ENCODE data around the gene UPF3A. TPM values are rescaled to one million over a fixed set of nuclear protein-coding genes. Genes with fewer than 3 reads are reported as not detected.

Gene UPF3A
- total and polyA plus RNA-seq, 2 experiments from 2014 or later: 45.0 to 174 TPM

DNA sequence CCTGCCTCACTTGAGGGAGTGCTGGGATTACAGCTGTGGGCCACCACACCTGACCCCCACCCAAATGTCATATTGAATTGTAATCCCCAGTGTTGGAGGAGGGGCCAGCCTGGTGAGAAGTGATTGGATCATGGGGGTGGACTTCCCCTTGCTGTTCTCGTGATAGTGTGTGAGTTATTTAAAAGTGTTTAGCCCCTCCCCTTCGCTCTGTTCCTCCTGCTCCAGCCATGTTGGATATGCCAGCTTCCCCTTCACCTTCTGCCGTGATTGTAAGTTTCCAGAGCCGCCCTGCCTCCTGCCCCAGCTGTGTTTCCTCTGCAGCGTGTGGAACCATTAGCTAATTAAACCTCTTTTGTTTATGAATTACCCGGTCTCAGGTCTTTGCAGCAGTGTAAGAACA lies 46.6 kb downstream of the UPF3A start:
- Mint-ChIP-seq H3K9me3 (no peaks in the 10 kb centered on the region), H3K4me3 (no peak overlapping the region), H3K27ac (peak overlapping the region; percentile 73), H3K36me3 (ENCODE audit: low read depth) (peaks cover 44% of the 10 kb centered on the region), H3K27me3 (ENCODE audit: insufficient read depth, low read depth, poor library complexity) (no peaks in the 10 kb centered on the region), H3K4me1 (peaks cover 6% of the 10 kb centered on the region)
- no peaks in the 10 kb centered on the region for H3K4me1 ChIP-seq (ENCODE audit: insufficient read depth)
- peaks cover 10% of the 10 kb centered on the region; the same call in 1 of the 2 replicates for H4K20me1 ChIP-seq (replicated peaks; ENCODE audit: insufficient read depth)
- no peaks in the 10 kb centered on the region; the same call in 1 of the 2 replicates for H3F3A ChIP-seq (replicated peaks; ENCODE audit: low read depth)
- ATAC-seq: peak; percentile 74
- no peak overlapping the region for H2AFZ ChIP-seq
- H3K9me2 ChIP-seq (ENCODE audit: insufficient read depth): no peaks in the 10 kb centered on the region
- DNase-seq (ENCODE audit: low spot score): peak; percentile 54
- H3K27ac ChIP-seq (ENCODE audit: low read depth): peak overlapping the region; percentile 5; the same call in 1 of the 2 replicates
- H3K27me3 ChIP-seq (ENCODE audit: insufficient read depth): no peaks in the 10 kb centered on the region
- H3K4me3 ChIP-seq: no peak overlapping the region
- TF ChIP-seq POLR2AphosphoS5 (IDR thresholded peaks at IDR 0.05; ENCODE audit: low read depth) (no peak), ZNF331 (CRISPR knock-in tag; IDR thresholded peaks at IDR 0.05; ENCODE audit: low read depth) (no peak), JUNB (IDR thresholded peaks at IDR 0.05; ENCODE audit: unreplicated experiment) (no peak), STAT1 (IDR thresholded peaks at IDR 0.05; ENCODE audit: unreplicated experiment) (no peak), ZNF114 (CRISPR knock-in tag; IDR thresholded peaks at IDR 0.05) (no peak), NANOG (IDR thresholded peaks at IDR 0.05; ENCODE audit: borderline replicate concordance) (no peak), EZH2phosphoT487 (IDR thresholded peaks at IDR 0.05; ENCODE audit: unreplicated experiment) (no peak), EZH2 (IDR thresholded peaks at IDR 0.05; ENCODE audit: low read depth, unreplicated experiment) (no peak), CREB1 (CRISPR knock-in tag; IDR thresholded peaks at IDR 0.05; ENCODE audit: low read depth) (no peak)
- TF ChIP-seq, protein P1, sequence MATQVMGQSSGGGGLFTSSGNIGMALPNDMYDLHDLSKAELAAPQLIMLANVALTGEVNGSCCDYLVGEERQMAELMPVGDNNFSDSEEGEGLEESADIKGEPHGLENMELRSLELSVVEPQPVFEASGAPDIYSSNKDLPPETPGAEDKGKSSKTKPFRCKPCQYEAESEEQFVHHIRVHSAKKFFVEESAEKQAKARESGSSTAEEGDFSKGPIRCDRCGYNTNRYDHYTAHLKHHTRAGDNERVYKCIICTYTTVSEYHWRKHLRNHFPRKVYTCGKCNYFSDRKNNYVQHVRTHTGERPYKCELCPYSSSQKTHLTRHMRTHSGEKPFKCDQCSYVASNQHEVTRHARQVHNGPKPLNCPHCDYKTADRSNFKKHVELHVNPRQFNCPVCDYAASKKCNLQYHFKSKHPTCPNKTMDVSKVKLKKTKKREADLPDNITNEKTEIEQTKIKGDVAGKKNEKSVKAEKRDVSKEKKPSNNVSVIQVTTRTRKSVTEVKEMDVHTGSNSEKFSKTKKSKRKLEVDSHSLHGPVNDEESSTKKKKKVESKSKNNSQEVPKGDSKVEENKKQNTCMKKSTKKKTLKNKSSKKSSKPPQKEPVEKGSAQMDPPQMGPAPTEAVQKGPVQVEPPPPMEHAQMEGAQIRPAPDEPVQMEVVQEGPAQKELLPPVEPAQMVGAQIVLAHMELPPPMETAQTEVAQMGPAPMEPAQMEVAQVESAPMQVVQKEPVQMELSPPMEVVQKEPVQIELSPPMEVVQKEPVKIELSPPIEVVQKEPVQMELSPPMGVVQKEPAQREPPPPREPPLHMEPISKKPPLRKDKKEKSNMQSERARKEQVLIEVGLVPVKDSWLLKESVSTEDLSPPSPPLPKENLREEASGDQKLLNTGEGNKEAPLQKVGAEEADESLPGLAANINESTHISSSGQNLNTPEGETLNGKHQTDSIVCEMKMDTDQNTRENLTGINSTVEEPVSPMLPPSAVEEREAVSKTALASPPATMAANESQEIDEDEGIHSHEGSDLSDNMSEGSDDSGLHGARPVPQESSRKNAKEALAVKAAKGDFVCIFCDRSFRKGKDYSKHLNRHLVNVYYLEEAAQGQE (IDR thresholded peaks at IDR 0.05; ENCODE audit: unreplicated experiment): no peak
- TF ChIP-seq, protein P2, sequence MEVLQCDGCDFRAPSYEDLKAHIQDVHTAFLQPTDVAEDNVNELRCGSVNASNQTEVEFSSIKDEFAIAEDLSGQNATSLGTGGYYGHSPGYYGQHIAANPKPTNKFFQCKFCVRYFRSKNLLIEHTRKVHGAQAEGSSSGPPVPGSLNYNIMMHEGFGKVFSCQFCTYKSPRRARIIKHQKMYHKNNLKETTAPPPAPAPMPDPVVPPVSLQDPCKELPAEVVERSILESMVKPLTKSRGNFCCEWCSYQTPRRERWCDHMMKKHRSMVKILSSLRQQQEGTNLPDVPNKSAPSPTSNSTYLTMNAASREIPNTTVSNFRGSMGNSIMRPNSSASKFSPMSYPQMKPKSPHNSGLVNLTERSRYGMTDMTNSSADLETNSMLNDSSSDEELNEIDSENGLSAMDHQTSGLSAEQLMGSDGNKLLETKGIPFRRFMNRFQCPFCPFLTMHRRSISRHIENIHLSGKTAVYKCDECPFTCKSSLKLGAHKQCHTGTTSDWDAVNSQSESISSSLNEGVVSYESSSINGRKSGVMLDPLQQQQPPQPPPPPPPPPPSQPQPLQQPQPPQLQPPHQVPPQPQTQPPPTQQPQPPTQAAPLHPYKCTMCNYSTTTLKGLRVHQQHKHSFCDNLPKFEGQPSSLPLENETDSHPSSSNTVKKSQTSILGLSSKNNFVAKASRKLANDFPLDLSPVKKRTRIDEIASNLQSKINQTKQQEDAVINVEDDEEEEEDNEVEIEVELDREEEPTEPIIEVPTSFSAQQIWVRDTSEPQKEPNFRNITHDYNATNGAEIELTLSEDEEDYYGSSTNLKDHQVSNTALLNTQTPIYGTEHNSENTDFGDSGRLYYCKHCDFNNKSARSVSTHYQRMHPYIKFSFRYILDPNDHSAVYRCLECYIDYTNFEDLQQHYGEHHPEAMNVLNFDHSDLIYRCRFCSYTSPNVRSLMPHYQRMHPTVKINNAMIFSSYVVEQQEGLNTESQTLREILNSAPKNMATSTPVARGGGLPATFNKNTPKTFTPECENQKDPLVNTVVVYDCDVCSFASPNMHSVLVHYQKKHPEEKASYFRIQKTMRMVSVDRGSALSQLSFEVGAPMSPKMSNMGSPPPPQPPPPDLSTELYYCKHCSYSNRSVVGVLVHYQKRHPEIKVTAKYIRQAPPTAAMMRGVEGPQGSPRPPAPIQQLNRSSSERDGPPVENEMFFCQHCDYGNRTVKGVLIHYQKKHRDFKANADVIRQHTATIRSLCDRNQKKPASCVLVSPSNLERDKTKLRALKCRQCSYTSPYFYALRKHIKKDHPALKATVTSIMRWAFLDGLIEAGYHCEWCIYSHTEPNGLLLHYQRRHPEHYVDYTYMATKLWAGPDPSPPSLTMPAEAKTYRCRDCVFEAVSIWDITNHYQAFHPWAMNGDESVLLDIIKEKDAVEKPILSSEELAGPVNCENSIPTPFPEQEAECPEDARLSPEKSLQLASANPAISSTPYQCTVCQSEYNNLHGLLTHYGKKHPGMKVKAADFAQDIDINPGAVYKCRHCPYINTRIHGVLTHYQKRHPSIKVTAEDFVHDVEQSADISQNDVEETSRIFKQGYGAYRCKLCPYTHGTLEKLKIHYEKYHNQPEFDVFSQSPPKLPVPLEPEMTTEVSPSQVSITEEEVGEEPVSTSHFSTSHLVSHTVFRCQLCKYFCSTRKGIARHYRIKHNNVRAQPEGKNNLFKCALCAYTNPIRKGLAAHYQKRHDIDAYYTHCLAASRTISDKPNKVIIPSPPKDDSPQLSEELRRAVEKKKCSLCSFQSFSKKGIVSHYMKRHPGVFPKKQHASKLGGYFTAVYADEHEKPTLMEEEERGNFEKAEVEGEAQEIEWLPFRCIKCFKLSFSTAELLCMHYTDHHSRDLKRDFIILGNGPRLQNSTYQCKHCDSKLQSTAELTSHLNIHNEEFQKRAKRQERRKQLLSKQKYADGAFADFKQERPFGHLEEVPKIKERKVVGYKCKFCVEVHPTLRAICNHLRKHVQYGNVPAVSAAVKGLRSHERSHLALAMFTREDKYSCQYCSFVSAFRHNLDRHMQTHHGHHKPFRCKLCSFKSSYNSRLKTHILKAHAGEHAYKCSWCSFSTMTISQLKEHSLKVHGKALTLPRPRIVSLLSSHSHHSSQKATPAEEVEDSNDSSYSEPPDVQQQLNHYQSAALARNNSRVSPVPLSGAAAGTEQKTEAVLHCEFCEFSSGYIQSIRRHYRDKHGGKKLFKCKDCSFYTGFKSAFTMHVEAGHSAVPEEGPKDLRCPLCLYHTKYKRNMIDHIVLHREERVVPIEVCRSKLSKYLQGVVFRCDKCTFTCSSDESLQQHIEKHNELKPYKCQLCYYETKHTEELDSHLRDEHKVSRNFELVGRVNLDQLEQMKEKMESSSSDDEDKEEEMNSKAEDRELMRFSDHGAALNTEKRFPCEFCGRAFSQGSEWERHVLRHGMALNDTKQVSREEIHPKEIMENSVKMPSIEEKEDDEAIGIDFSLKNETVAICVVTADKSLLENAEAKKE (CRISPR knock-in tag; IDR thresholded peaks at IDR 0.05): no peak
- TF ChIP-seq, protein P3, sequence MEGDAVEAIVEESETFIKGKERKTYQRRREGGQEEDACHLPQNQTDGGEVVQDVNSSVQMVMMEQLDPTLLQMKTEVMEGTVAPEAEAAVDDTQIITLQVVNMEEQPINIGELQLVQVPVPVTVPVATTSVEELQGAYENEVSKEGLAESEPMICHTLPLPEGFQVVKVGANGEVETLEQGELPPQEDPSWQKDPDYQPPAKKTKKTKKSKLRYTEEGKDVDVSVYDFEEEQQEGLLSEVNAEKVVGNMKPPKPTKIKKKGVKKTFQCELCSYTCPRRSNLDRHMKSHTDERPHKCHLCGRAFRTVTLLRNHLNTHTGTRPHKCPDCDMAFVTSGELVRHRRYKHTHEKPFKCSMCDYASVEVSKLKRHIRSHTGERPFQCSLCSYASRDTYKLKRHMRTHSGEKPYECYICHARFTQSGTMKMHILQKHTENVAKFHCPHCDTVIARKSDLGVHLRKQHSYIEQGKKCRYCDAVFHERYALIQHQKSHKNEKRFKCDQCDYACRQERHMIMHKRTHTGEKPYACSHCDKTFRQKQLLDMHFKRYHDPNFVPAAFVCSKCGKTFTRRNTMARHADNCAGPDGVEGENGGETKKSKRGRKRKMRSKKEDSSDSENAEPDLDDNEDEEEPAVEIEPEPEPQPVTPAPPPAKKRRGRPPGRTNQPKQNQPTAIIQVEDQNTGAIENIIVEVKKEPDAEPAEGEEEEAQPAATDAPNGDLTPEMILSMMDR (conservative IDR thresholded peaks at IDR 0.05; ENCODE audit: low read depth in 2 of 2): no peak
- TF ChIP-seq, protein P4, sequence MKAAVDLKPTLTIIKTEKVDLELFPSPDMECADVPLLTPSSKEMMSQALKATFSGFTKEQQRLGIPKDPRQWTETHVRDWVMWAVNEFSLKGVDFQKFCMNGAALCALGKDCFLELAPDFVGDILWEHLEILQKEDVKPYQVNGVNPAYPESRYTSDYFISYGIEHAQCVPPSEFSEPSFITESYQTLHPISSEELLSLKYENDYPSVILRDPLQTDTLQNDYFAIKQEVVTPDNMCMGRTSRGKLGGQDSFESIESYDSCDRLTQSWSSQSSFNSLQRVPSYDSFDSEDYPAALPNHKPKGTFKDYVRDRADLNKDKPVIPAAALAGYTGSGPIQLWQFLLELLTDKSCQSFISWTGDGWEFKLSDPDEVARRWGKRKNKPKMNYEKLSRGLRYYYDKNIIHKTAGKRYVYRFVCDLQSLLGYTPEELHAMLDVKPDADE (IDR thresholded peaks at IDR 0.05): no peak
- H3K36me3 ChIP-seq (ENCODE audit: insufficient read depth): peaks cover 20% of the 10 kb centered on the region; the same call in 1 of the 2 replicates
- peaks cover 12% of the 10 kb centered on the region; the same call in 1 of the 2 replicates for H3K79me2 ChIP-seq (replicated peaks; ENCODE audit: insufficient read depth)
- H3K4me2 ChIP-seq: no peak overlapping the region
